Activated CD8-positive, alpha-beta T cell treated with anti-CD3 and anti-CD28 coated beads for 36 hours (primary cell): ENCODE data around the gene GSK3B. TPM values are rescaled to one million over a fixed set of nuclear protein-coding genes. Genes with fewer than 3 reads are reported as not detected.
A peak's percentile ranks its signal among the peaks of the same experiment; 100 is the strongest.

Source experiments
- ATAC-seq: fragments of 200-7000 bp; cut with Tn5 transposase; one replicate; pipeline ENCODE4 v1.10.0; 2021; ENCODE audit warnings: mild to moderate bottlenecking, moderate library complexity
- CTCF ChIA-PET: fragments of 350-600 bp; sonication (Branson Sonifier 250); formaldehyde crosslinking; loops from one replicate; lab custom pipeline; 2021; ENCODE audit warnings: antibody characterized with exemption; lab: Charles Lee
- POLR2A ChIA-PET: fragments of 350-600 bp; sonication (Branson Sonifier 250); formaldehyde crosslinking; loops from one replicate; lab custom pipeline; 2021; ENCODE audit warnings: antibody characterized with exemption; lab: Charles Lee
- DNase-seq: peaks from one replicate; pipeline ENCODE4 v3.0.0-alpha.2; 2020
- H3K27ac Mint-ChIP-seq: one replicate; pipeline ENCODE4 v1.8.0; 2021; ENCODE audit warnings: mild to moderate bottlenecking, mixed read lengths
- H3K27me3 Mint-ChIP-seq: one replicate; pipeline ENCODE4 v1.8.0; 2021; ENCODE audit warnings: mixed read lengths
- H3K36me3 Mint-ChIP-seq: one replicate; pipeline ENCODE4 v1.8.0; 2021; ENCODE audit warnings: low read depth, mixed read lengths
- H3K4me1 Mint-ChIP-seq: one replicate; pipeline ENCODE4 v1.8.0; 2021; ENCODE audit warnings: low read depth, mixed read lengths
- H3K4me3 Mint-ChIP-seq: one replicate; pipeline ENCODE4 v1.8.0; 2021; ENCODE audit warnings: mild to moderate bottlenecking, moderate library complexity, mixed read lengths
- H3K9me3 Mint-ChIP-seq: one replicate; pipeline ENCODE4 v1.8.0; 2021; ENCODE audit warnings: mixed read lengths
- intact Hi-C: fragments of 100-400 bp; cut with micrococcal nuclease; formaldehyde crosslinking; loops from one replicate; pipeline ENCODE4 v1.10.0; 2022
- total RNA-seq, 2 experiments: library from RNA; stranded (reverse); gene quantifications; one replicate each; pipeline ENCODE4 v1.2.3, GENCODE V29; 2021
- TF ChIP-seq, protein P1 (sequence below): fragments of 200-600 bp; IDR thresholded peaks from one replicate; pipeline ENCODE4 v1.8.0; 2022; ENCODE audit warnings: antibody characterized with exemption, mild to moderate bottlenecking

The GSK3B gene
- total RNA-seq, 2 experiments from 2014 or later = 29.0 to 32.1 TPM

DNA sequence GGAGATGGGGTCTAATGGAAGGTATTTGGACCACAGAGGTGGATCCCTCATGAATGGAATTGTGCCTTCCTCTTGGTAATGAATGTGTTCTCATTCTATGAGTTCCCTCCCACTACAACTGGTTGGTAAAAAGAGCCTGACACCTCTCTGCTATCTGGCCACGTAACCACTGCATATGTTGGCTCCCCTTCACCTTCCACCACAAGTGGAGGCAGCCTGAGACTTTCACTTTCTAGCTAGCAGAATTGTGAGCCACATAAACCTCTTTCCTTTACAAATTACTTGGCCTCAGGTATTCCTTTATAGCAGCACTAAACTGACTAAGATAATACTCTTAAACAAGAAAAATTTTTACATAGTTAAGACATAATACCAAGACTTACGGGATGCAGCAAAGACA lies 157.0 kb downstream of the GSK3B start:
- ATAC-seq (peak; percentile 96), DNase-seq (peak; percentile 80)
- intact Hi-C loops = no loop called here
- Mint-ChIP-seq H3K9me3 (no peaks in the 10 kb centered on the region), H3K27me3 (no peaks in the 10 kb centered on the region), H3K36me3 (peaks cover 12% of the 10 kb centered on the region), H3K27ac (peak overlapping the region; percentile 87), H3K4me3 (peak overlapping the region; percentile 61), H3K4me1 (peaks cover 46% of the 10 kb centered on the region)
- ChIA-PET CTCF (interaction anchor here (0.9 to 1.5 kb wide), 4 partner anchors 22 to 210 kb away, joined by 3 to 4 read pairs (median 3); no protein-coding TSS in a partner anchor), POLR2A (interaction anchor here (0.7 to 1.4 kb wide), 2 partner anchors 25 to 158 kb away, joined by 3 to 5 read pairs; no protein-coding TSS in a partner anchor)
- TF ChIP-seq, protein P1, sequence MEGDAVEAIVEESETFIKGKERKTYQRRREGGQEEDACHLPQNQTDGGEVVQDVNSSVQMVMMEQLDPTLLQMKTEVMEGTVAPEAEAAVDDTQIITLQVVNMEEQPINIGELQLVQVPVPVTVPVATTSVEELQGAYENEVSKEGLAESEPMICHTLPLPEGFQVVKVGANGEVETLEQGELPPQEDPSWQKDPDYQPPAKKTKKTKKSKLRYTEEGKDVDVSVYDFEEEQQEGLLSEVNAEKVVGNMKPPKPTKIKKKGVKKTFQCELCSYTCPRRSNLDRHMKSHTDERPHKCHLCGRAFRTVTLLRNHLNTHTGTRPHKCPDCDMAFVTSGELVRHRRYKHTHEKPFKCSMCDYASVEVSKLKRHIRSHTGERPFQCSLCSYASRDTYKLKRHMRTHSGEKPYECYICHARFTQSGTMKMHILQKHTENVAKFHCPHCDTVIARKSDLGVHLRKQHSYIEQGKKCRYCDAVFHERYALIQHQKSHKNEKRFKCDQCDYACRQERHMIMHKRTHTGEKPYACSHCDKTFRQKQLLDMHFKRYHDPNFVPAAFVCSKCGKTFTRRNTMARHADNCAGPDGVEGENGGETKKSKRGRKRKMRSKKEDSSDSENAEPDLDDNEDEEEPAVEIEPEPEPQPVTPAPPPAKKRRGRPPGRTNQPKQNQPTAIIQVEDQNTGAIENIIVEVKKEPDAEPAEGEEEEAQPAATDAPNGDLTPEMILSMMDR = no peak

DNA sequence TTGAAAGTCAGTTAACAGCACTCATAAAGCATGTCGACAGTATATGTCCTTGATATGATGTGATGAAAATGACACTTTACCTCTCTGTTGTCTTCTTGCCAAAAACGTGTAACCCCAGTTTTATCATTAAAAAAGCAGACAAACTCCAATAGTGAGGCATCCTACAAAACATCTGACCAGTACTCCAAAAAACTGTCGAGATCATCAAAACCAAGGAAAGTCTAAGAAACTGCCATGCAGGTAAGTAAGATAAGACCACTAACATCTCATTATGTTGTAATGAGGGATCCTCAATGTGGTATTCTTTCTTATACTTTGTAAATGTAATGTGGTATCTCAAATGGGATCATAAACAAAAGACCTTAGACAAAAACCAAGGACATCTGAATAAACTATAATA lies 160.0 kb downstream of the GSK3B start:
- ChIA-PET POLR2A (no interaction called here), CTCF (no interaction called here)
- intact Hi-C loops = no loop called here
- Mint-ChIP-seq H3K4me3 (no peak overlapping the region), H3K27ac (no peak overlapping the region), H3K27me3 (no peaks in the 10 kb centered on the region), H3K4me1 (peaks cover 41% of the 10 kb centered on the region), H3K9me3 (no peaks in the 10 kb centered on the region), H3K36me3 (peaks cover 8% of the 10 kb centered on the region)
- DNase-seq (no peak), ATAC-seq (no peak)
- TF ChIP-seq, protein P1 = no peak

DNA sequence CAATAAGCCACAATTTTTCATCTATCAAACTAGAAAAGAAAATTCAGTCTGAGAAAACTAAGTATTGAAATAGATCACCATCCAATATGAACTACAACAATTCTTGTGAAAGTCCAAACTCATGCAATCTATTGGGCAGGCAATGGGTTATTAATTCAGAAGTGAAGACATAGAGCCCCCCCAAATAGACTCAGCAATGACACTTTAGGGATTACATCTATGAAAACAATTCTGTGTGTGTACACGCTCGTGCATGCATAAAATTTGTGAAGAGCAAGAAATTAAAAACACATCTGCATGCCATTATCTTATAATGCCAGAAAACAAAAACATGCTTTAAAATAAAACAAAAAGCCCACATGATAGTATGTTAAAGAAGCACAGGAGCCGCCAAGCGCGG lies 161.0 kb downstream of the GSK3B start:
- H3K36me3 Mint-ChIP-seq = peaks cover 8% of the 10 kb centered on the region
- ATAC-seq (no peak), DNase-seq (no peak)
- intact Hi-C loops = no loop called here
- ChIA-PET POLR2A (no interaction called here), CTCF (no interaction called here)
- H3K4me3 Mint-ChIP-seq = no peak overlapping the region
- no peak overlapping the region for H3K27ac Mint-ChIP-seq
- TF ChIP-seq, protein P1 = no peak
- H3K27me3 Mint-ChIP-seq = no peaks in the 10 kb centered on the region
- peaks cover 37% of the 10 kb centered on the region for H3K4me1 Mint-ChIP-seq
- no peaks in the 10 kb centered on the region for H3K9me3 Mint-ChIP-seq

DNA sequence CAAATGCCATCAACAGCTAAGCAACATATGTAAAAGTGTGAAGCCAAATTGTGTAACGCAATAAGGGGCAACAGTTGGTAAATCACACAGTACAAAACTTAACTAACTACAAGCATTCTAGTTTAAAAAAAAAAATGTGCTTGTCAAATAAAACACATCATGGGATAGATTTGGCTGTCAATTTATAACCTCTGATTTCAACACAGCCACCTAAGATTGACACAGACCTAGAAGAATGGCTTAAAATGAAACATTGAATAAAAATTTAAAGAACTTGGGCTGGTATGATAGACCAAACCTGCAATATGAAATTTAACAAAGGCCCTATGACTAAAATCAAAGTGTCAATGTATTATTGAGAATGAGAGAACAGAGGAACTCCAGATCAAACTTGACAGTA lies 164.0 kb downstream of the GSK3B start:
- peaks cover 4% of the 10 kb centered on the region for H3K36me3 Mint-ChIP-seq
- ATAC-seq = no peak
- no peak overlapping the region for H3K4me3 Mint-ChIP-seq
- H3K27ac Mint-ChIP-seq = no peak overlapping the region
- no peak for DNase-seq
- intact Hi-C loops = no loop called here
- H3K27me3 Mint-ChIP-seq = no peaks in the 10 kb centered on the region
- ChIA-PET CTCF (no interaction called here), POLR2A (no interaction called here)
- H3K9me3 Mint-ChIP-seq = no peaks in the 10 kb centered on the region
- TF ChIP-seq, protein P1 = no peak
- H3K4me1 Mint-ChIP-seq = peaks cover 11% of the 10 kb centered on the region

DNA sequence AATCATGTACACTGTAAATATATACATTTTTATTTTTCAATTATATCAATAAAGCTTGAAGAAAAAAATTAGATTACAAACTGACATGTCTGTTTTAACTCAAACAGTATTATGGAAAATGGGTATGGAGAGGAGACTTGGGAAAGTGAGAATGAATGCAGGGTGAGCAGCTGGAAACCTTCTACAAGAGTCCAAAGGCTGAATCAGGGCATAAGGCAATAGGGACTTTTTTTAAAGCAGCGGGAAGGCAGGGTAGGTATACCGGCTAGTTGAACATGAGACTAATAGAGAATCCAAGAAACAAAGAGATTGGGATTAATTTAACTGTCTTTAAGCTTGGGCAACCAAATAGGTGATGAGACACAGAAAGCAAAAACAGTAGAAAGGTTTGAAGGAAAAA lies 167.1 kb downstream of the GSK3B start:
- Mint-ChIP-seq H3K9me3 (no peaks in the 10 kb centered on the region), H3K36me3 (peaks cover 5% of the 10 kb centered on the region), H3K27ac (no peak overlapping the region), H3K4me3 (no peak overlapping the region), H3K4me1 (peaks cover 14% of the 10 kb centered on the region), H3K27me3 (no peaks in the 10 kb centered on the region)
- POLR2A ChIA-PET = no interaction called here
- CTCF ChIA-PET = no interaction called here
- intact Hi-C loops = no loop called here
- TF ChIP-seq, protein P1 = no peak
- ATAC-seq (no peak), DNase-seq (no peak)
